B cell (primary cell): ENCODE data around the gene SKOR1. TPM values are rescaled to one million over a fixed set of nuclear protein-coding genes. Genes with fewer than 3 reads are reported as not detected.
A peak's percentile ranks its signal among the peaks of the same experiment; 100 is the strongest.

Experiments used
- ATAC-seq: fragments of 200-7000 bp; cut with Tn5 transposase; one replicate; pipeline ENCODE4 v1.10.0; 2021; ENCODE audit warnings: low read depth, mild to moderate bottlenecking, moderate number of reproducible peaks, moderate library complexity
- CTCF ChIA-PET: fragments of 350-600 bp; sonication (Branson Sonifier 250); formaldehyde crosslinking; loops from one replicate; lab custom pipeline; 2021; ENCODE audit warnings: antibody characterized with exemption, inconsistent platforms; lab: Charles Lee
- POLR2A ChIA-PET: fragments of 350-600 bp; sonication (Branson Sonifier 250); formaldehyde crosslinking; loops from one replicate; lab custom pipeline; 2021; ENCODE audit warnings: antibody characterized with exemption; lab: Charles Lee
- DNase-seq: peaks from one replicate; pipeline ENCODE4 v3.0.0; 2013
- H2AFZ ChIP-seq: 2 replicates; pipeline ENCODE4 v1.6.1; 2012; ENCODE audit warnings: mild to moderate bottlenecking, low read depth, low read length; ENCODE audit not compliant: insufficient read depth, poor library complexity, severe bottlenecking
- H3K27ac ChIP-seq, 2 donors: 1 replicate in 1 of 2; 2 replicates in 1 of 2; pipeline ENCODE4 v1.5.1; 2012 to 2013; ENCODE audit warnings: low read length in 2 of 2, mild to moderate bottlenecking in 2 of 2, moderate library complexity in 1 of 2
- H3K27me3 ChIP-seq, 4 experiments: fragments of 200-600 bp in 1 of 4; sonication (generic) in 1 of 4; replicated peaks in 1 of 4; 1 replicate in 2 of 4; 2 replicates in 2 of 4; pipeline versions ENCODE4 v1.6.1 to v1.7.0; 2013 to 2016; ENCODE audit warnings: low read length in 3 of 4, mild to moderate bottlenecking in 2 of 4, mixed read lengths in 1 of 4, moderate library complexity in 1 of 4; ENCODE audit not compliant: insufficient read depth in 4 of 4, control insufficient read depth in 3 of 4; ENCODE audit errors: control extremely low read depth in 1 of 4
- H3K36me3 ChIP-seq, 2 experiments: replicated peaks in 1 of 2; 1 replicate in 1 of 2; 2 replicates in 1 of 2; pipeline versions ENCODE4 v1.6.1 to v1.7.1; 2013; ENCODE audit warnings: low read length in 1 of 2; ENCODE audit not compliant: insufficient read depth in 2 of 2, control insufficient read depth in 1 of 2; ENCODE audit errors: control extremely low read depth in 1 of 2, extremely low read depth in 1 of 2
- H3K4me1 ChIP-seq, 2 donors: fragments of 200-600 bp in 1 of 2; sonication (generic) in 1 of 2; 1 replicate in 1 of 2; 2 replicates in 1 of 2; pipeline versions ENCODE4 v1.5.1 to v1.6.1; 2013 to 2017; ENCODE audit warnings: low read length in 2 of 2; ENCODE audit not compliant: control insufficient read depth in 2 of 2, insufficient read depth in 2 of 2
- H3K4me2 ChIP-seq: replicated peaks from 2 replicates; pipeline ENCODE3; 2012; ENCODE audit warnings: mild to moderate bottlenecking, low read depth, low read length; ENCODE audit not compliant: poor library complexity, severe bottlenecking
- H3K4me3 ChIP-seq, 5 experiments: fragments of 200-600 bp in 1 of 5; sonication (generic) in 1 of 5; 1 replicate in 3 of 5; 2 replicates in 2 of 5; pipeline versions ENCODE4 v1.5.1 to v1.7.0; 2011 to 2016; ENCODE audit warnings: low read length in 4 of 5, mild to moderate bottlenecking in 4 of 5, low read depth in 2 of 5, control low read depth in 1 of 5, moderate library complexity in 1 of 5; ENCODE audit not compliant: insufficient read depth in 1 of 5; ENCODE audit errors: control extremely low read depth in 1 of 5, extremely low read depth in 1 of 5
- H3K79me2 ChIP-seq: fragments of 200-600 bp; sonication (generic); one replicate; pipeline ENCODE4 v1.6.0; 2016; ENCODE audit warnings: low read length; ENCODE audit not compliant: control insufficient read depth, insufficient read depth
- H3K9ac ChIP-seq: fragments of 200-600 bp; sonication (generic); 2 replicates; pipeline ENCODE4 v1.6.1; 2017; ENCODE audit warnings: mild to moderate bottlenecking, low read length, moderate library complexity
- H3K9me3 ChIP-seq, 3 donors: one replicate each; pipeline versions ENCODE4 v1.6.1 to v1.7.1; 2013; ENCODE audit warnings: low read length in 2 of 3; ENCODE audit not compliant: control insufficient read depth in 2 of 3, insufficient read depth in 1 of 3; ENCODE audit errors: control extremely low read depth in 1 of 3
- H4K20me1 ChIP-seq: 2 replicates; pipeline ENCODE4 v1.6.0; 2012; ENCODE audit warnings: mild to moderate bottlenecking, low read length; ENCODE audit not compliant: insufficient read depth, control insufficient read depth, poor library complexity, severe bottlenecking
- H3K27ac Mint-ChIP-seq: one replicate; pipeline ENCODE4 v1.8.0; 2021; ENCODE audit warnings: mixed read lengths
- H3K27me3 Mint-ChIP-seq: one replicate; pipeline ENCODE4 v1.8.0; 2021; ENCODE audit warnings: mixed read lengths
- H3K4me1 Mint-ChIP-seq: one replicate; pipeline ENCODE4 v1.8.0; 2021; ENCODE audit warnings: mixed read lengths
- H3K4me3 Mint-ChIP-seq: one replicate; pipeline ENCODE4 v1.8.0; 2021; ENCODE audit warnings: mixed read lengths
- H3K9me3 Mint-ChIP-seq: one replicate; pipeline ENCODE4 v1.8.0; 2022; ENCODE audit warnings: mixed read lengths; ENCODE audit not compliant: insufficient read depth
- EZH2 ChIP-seq: IDR thresholded peaks from 2 replicates; pipeline ENCODE4 v1.6.1; 2012; ENCODE audit warnings: borderline replicate concordance, low read depth, mild to moderate bottlenecking, moderate library complexity, low read length; ENCODE audit not compliant: insufficient read depth, poor library complexity, severe bottlenecking
- whole genome bisulfite sequencing: methylation state at CpG from one replicate; pipeline ENCODE4 v1.1.5; 2013; ENCODE audit warnings: missing lambda C conversion rate; ENCODE audit not compliant: insufficient coverage; 5-methylcytosine and 5-hydroxymethylcytosine counted together
- intact Hi-C: fragments of 100-400 bp; cut with micrococcal nuclease; formaldehyde crosslinking; loops from one replicate; pipeline ENCODE4 v1.10.0; 2022
- polyA plus RNA-seq: library from polyadenylated mRNA; depleted of rRNA; stranded (reverse); fragments of >200 nt; gene quantifications from 2 replicates; pipeline ENCODE4 v1.2.3, GENCODE V29; 2012
- total RNA-seq, 2 donors: library from RNA; stranded (reverse); fragments of 120-200 nt in 1 of 2; gene quantifications; 1 replicate in 1 of 2; 2 replicates in 1 of 2; pipeline versions ENCODE4 v1.2.3 to v1.2.4, GENCODE V29; 2013 to 2022
- TF ChIP-seq, protein P1 (sequence below): fragments of 200-600 bp; IDR thresholded peaks from one replicate; pipeline ENCODE4 v1.8.0; 2022; ENCODE audit warnings: antibody characterized with exemption, mild to moderate bottlenecking

Gene SKOR1
- total and polyA plus RNA-seq, 2 donors (not counting 1 experiment from before 2014, with no cell fraction given), result 0.37 to 0.67 TPM

DNA sequence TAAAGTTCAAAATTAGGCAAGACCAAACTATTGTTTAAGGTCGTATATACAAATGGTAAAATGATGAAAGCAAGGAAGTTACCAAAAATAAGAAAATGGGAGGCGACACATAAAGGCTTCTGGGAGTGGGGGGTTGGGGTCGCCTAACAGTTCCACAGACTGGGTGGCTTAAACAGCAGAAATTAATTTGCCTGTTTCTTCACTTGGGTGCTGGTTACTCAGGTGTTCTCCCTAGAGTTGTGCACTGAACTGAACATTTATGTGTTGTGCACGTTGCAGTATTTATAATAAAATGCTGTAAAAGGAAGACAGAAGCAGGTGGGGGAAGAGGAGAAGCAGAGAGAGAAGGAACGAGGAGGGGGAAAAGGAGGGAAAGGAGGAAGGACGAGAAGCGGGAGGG is 25.0 kb downstream of the SKOR1 start:
- POLR2A ChIA-PET, result no interaction called here
- 38% methylated on average over 6 of the region's 7 CpGs for WGBS
- CTCF ChIA-PET, result no interaction called here
- Histone ChIP-seq H3K36me3 (no peaks in the 10 kb centered on the region), H3K9ac (no peak overlapping the region), H4K20me1 (no peaks in the 10 kb centered on the region), H3K4me2 (no peak overlapping the region), H3K4me3 (no peak overlapping the region), H3K79me2 (no peaks in the 10 kb centered on the region), H3K27ac (no peak overlapping the region), H3K27me3 (peaks cover 0 to 8% (median 4%) of the 10 kb centered on the region in 4 experiments), H3K4me1 (peaks cover 3 to 15% of the 10 kb centered on the region in 2 donors), H3K9me3 (peaks cover 0 to 10% (median 5%) of the 10 kb centered on the region in 3 donors), H2AFZ (no peak overlapping the region)
- intact Hi-C loops, result no loop called here
- DNase-seq, result no peak
- H3K27me3 Mint-ChIP-seq, result peaks cover 10% of the 10 kb centered on the region
- peaks cover 2% of the 10 kb centered on the region for H3K9me3 Mint-ChIP-seq
- peaks cover 19% of the 10 kb centered on the region for H3K4me1 Mint-ChIP-seq
- no peak overlapping the region for H3K27ac Mint-ChIP-seq
- ATAC-seq, result no peak
- TF ChIP-seq, protein P1, sequence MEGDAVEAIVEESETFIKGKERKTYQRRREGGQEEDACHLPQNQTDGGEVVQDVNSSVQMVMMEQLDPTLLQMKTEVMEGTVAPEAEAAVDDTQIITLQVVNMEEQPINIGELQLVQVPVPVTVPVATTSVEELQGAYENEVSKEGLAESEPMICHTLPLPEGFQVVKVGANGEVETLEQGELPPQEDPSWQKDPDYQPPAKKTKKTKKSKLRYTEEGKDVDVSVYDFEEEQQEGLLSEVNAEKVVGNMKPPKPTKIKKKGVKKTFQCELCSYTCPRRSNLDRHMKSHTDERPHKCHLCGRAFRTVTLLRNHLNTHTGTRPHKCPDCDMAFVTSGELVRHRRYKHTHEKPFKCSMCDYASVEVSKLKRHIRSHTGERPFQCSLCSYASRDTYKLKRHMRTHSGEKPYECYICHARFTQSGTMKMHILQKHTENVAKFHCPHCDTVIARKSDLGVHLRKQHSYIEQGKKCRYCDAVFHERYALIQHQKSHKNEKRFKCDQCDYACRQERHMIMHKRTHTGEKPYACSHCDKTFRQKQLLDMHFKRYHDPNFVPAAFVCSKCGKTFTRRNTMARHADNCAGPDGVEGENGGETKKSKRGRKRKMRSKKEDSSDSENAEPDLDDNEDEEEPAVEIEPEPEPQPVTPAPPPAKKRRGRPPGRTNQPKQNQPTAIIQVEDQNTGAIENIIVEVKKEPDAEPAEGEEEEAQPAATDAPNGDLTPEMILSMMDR, result no peak
- TF ChIP-seq EZH2, result no peak
- H3K4me3 Mint-ChIP-seq, result no peak overlapping the region

DNA sequence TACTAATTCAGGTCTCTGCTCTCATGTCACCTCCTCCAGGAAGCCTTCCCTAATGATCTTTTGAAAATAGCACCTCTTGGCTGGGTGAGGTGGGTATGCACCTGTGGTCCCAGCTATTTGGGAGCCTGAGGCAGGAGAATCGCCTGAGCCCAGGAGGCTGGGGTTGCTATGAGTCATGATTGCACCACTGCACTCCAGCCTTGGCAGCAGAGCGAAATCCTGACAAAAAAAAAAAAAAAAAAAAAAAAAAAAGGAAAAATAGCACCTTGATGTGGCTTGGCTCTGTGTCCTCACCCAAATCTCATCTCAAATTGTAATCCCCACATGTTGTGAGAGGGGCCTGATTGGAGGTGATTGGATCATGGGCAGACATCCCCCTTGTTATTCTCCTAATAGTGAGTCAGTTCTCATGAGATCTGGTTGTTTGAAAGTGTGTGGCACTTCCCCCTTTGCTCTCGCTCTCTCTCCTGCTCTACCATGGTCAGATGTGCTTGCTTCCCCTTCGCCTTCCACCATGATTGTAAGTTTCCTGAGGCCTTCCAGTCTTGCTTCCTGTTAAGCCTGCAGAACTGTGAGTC is 25.8 kb downstream of the SKOR1 start:
- ChIA-PET POLR2A (no interaction called here), CTCF (no interaction called here)
- Mint-ChIP-seq H3K27ac (peak overlapping the region; percentile 54), H3K4me3 (no peak overlapping the region), H3K27me3 (peaks cover 10% of the 10 kb centered on the region), H3K4me1 (peaks cover 19% of the 10 kb centered on the region), H3K9me3 (peaks cover 2% of the 10 kb centered on the region)
- H3K79me2 ChIP-seq, result no peaks in the 10 kb centered on the region
- H3K27me3 ChIP-seq, result peaks cover 0 to 8% (median 4%) of the 10 kb centered on the region in 4 experiments
- DNase-seq (no peak), ATAC-seq (no peak)
- WGBS, result 40% methylated on average over 1 of the region's 4 CpGs
- no peaks in the 10 kb centered on the region for H4K20me1 ChIP-seq
- TF ChIP-seq, protein P1, result no peak
- no peak for TF ChIP-seq EZH2
- intact Hi-C loops, result no loop called here
- no peak overlapping the region for H3K27ac ChIP-seq
- no peaks in the 10 kb centered on the region for H3K36me3 ChIP-seq
- peaks cover 0 to 10% (median 5%) of the 10 kb centered on the region in 3 donors for H3K9me3 ChIP-seq
- no peak overlapping the region for H3K4me3 ChIP-seq
- H3K4me1 ChIP-seq, result peaks cover 3 to 15% of the 10 kb centered on the region in 2 donors
- H2AFZ ChIP-seq, result no peak overlapping the region
- no peak overlapping the region for H3K4me2 ChIP-seq
- no peak overlapping the region for H3K9ac ChIP-seq
